B cell (primary cell): ENCODE measurements around the gene RAMAC. TPM values are rescaled to one million over a fixed set of nuclear protein-coding genes. Genes with fewer than 3 reads are reported as not detected.

Source experiments
- ATAC-seq: fragments of 200-7000 bp; cut with Tn5 transposase; one replicate; pipeline ENCODE4 v1.10.0; 2021; ENCODE audit warnings: low read depth, mild to moderate bottlenecking, moderate number of reproducible peaks, moderate library complexity
- CTCF ChIA-PET: fragments of 350-600 bp; sonication (Branson Sonifier 250); formaldehyde crosslinking; loops from one replicate; lab custom pipeline; 2021; ENCODE audit warnings: antibody characterized with exemption, inconsistent platforms; lab: Charles Lee
- POLR2A ChIA-PET: fragments of 350-600 bp; sonication (Branson Sonifier 250); formaldehyde crosslinking; loops from one replicate; lab custom pipeline; 2021; ENCODE audit warnings: antibody characterized with exemption; lab: Charles Lee
- DNase-seq: peaks from one replicate; pipeline ENCODE4 v3.0.0; 2013
- H2AFZ ChIP-seq: 2 replicates; pipeline ENCODE4 v1.6.1; 2012; ENCODE audit warnings: mild to moderate bottlenecking, low read depth, low read length; ENCODE audit not compliant: insufficient read depth, poor library complexity, severe bottlenecking
- H3K27ac ChIP-seq, 2 donors: 1 replicate in 1 of 2; 2 replicates in 1 of 2; pipeline ENCODE4 v1.5.1; 2012 to 2013; ENCODE audit warnings: low read length in 2 of 2, mild to moderate bottlenecking in 2 of 2, moderate library complexity in 1 of 2
- H3K27me3 ChIP-seq, 4 experiments: fragments of 200-600 bp in 1 of 4; sonication (generic) in 1 of 4; replicated peaks in 1 of 4; 1 replicate in 2 of 4; 2 replicates in 2 of 4; pipeline versions ENCODE4 v1.6.1 to v1.7.0; 2013 to 2016; ENCODE audit warnings: low read length in 3 of 4, mild to moderate bottlenecking in 2 of 4, mixed read lengths in 1 of 4, moderate library complexity in 1 of 4; ENCODE audit not compliant: insufficient read depth in 4 of 4, control insufficient read depth in 3 of 4; ENCODE audit errors: control extremely low read depth in 1 of 4
- H3K36me3 ChIP-seq, 2 experiments: replicated peaks in 1 of 2; 1 replicate in 1 of 2; 2 replicates in 1 of 2; pipeline versions ENCODE4 v1.6.1 to v1.7.1; 2013; ENCODE audit warnings: low read length in 1 of 2; ENCODE audit not compliant: insufficient read depth in 2 of 2, control insufficient read depth in 1 of 2; ENCODE audit errors: control extremely low read depth in 1 of 2, extremely low read depth in 1 of 2
- H3K4me1 ChIP-seq, 2 donors: fragments of 200-600 bp in 1 of 2; sonication (generic) in 1 of 2; 1 replicate in 1 of 2; 2 replicates in 1 of 2; pipeline versions ENCODE4 v1.5.1 to v1.6.1; 2013 to 2017; ENCODE audit warnings: low read length in 2 of 2; ENCODE audit not compliant: control insufficient read depth in 2 of 2, insufficient read depth in 2 of 2
- H3K4me2 ChIP-seq: replicated peaks from 2 replicates; pipeline ENCODE3; 2012; ENCODE audit warnings: mild to moderate bottlenecking, low read depth, low read length; ENCODE audit not compliant: poor library complexity, severe bottlenecking
- H3K4me3 ChIP-seq, 5 experiments: fragments of 200-600 bp in 1 of 5; sonication (generic) in 1 of 5; 1 replicate in 3 of 5; 2 replicates in 2 of 5; pipeline versions ENCODE4 v1.5.1 to v1.7.0; 2011 to 2016; ENCODE audit warnings: low read length in 4 of 5, mild to moderate bottlenecking in 4 of 5, low read depth in 2 of 5, control low read depth in 1 of 5, moderate library complexity in 1 of 5; ENCODE audit not compliant: insufficient read depth in 1 of 5; ENCODE audit errors: control extremely low read depth in 1 of 5, extremely low read depth in 1 of 5
- H3K79me2 ChIP-seq: fragments of 200-600 bp; sonication (generic); one replicate; pipeline ENCODE4 v1.6.0; 2016; ENCODE audit warnings: low read length; ENCODE audit not compliant: control insufficient read depth, insufficient read depth
- H3K9ac ChIP-seq: fragments of 200-600 bp; sonication (generic); 2 replicates; pipeline ENCODE4 v1.6.1; 2017; ENCODE audit warnings: mild to moderate bottlenecking, low read length, moderate library complexity
- H3K9me3 ChIP-seq, 3 donors: one replicate each; pipeline versions ENCODE4 v1.6.1 to v1.7.1; 2013; ENCODE audit warnings: low read length in 2 of 3; ENCODE audit not compliant: control insufficient read depth in 2 of 3, insufficient read depth in 1 of 3; ENCODE audit errors: control extremely low read depth in 1 of 3
- H4K20me1 ChIP-seq: 2 replicates; pipeline ENCODE4 v1.6.0; 2012; ENCODE audit warnings: mild to moderate bottlenecking, low read length; ENCODE audit not compliant: insufficient read depth, control insufficient read depth, poor library complexity, severe bottlenecking
- H3K27ac Mint-ChIP-seq: one replicate; pipeline ENCODE4 v1.8.0; 2021; ENCODE audit warnings: mixed read lengths
- H3K27me3 Mint-ChIP-seq: one replicate; pipeline ENCODE4 v1.8.0; 2021; ENCODE audit warnings: mixed read lengths
- H3K4me1 Mint-ChIP-seq: one replicate; pipeline ENCODE4 v1.8.0; 2021; ENCODE audit warnings: mixed read lengths
- H3K4me3 Mint-ChIP-seq: one replicate; pipeline ENCODE4 v1.8.0; 2021; ENCODE audit warnings: mixed read lengths
- H3K9me3 Mint-ChIP-seq: one replicate; pipeline ENCODE4 v1.8.0; 2022; ENCODE audit warnings: mixed read lengths; ENCODE audit not compliant: insufficient read depth
- CTCF ChIP-seq: fragments of 200-600 bp; IDR thresholded peaks from one replicate; pipeline ENCODE4 v1.8.0; 2022; ENCODE audit warnings: antibody characterized with exemption, mild to moderate bottlenecking
- EZH2 ChIP-seq: IDR thresholded peaks from 2 replicates; pipeline ENCODE4 v1.6.1; 2012; ENCODE audit warnings: borderline replicate concordance, low read depth, mild to moderate bottlenecking, moderate library complexity, low read length; ENCODE audit not compliant: insufficient read depth, poor library complexity, severe bottlenecking
- WGBS: methylation state at CpG from one replicate; pipeline ENCODE4 v1.1.5; 2013; ENCODE audit warnings: missing lambda C conversion rate; ENCODE audit not compliant: insufficient coverage; 5-methylcytosine and 5-hydroxymethylcytosine counted together
- intact Hi-C: fragments of 100-400 bp; cut with micrococcal nuclease; formaldehyde crosslinking; loops from one replicate; pipeline ENCODE4 v1.10.0; 2022
- polyA plus RNA-seq: library from polyadenylated mRNA; depleted of rRNA; stranded (reverse); fragments of >200 nt; gene quantifications from 2 replicates; pipeline ENCODE4 v1.2.3, GENCODE V29; 2012
- total RNA-seq, 2 donors: library from RNA; stranded (reverse); fragments of 120-200 nt in 1 of 2; gene quantifications; 1 replicate in 1 of 2; 2 replicates in 1 of 2; pipeline versions ENCODE4 v1.2.3 to v1.2.4, GENCODE V29; 2013 to 2022

The RAMAC gene
- total and polyA plus RNA-seq, 2 donors (not counting 1 experiment from before 2014, with no cell fraction given): 7.7 to 20.2 TPM

GRCh38 chr15:82945326-82945725 lies 40.7 kb upstream of the RAMAC start:
- Mint-ChIP-seq H3K4me1 (peaks cover 12% of the 10 kb centered on the region), H3K27ac (no peak overlapping the region), H3K9me3 (no peaks in the 10 kb centered on the region), H3K4me3 (no peak overlapping the region), H3K27me3 (peaks cover 14% of the 10 kb centered on the region)
- H3K36me3 ChIP-seq: no peaks in the 10 kb centered on the region
- ATAC-seq (no peak), DNase-seq (no peak)
- POLR2A ChIA-PET: no interaction called here
- H4K20me1 ChIP-seq: no peaks in the 10 kb centered on the region
- no peaks in the 10 kb centered on the region for H3K27me3 ChIP-seq
- no peaks in the 10 kb centered on the region for H3K79me2 ChIP-seq
- H3K4me3 ChIP-seq: no peak overlapping the region
- H3K27ac ChIP-seq: no peak overlapping the region
- no peaks in the 10 kb centered on the region for H3K9me3 ChIP-seq
- no peak overlapping the region for H2AFZ ChIP-seq
- no peak overlapping the region for H3K9ac ChIP-seq
- intact Hi-C loops: no loop called here
- CTCF ChIA-PET: no interaction called here
- WGBS: no CpG with 5 or more reads among the region's 5 CpGs
- H3K4me1 ChIP-seq: peaks cover 14 to 15% of the 10 kb centered on the region in 2 donors
- TF ChIP-seq CTCF: no peak
- no peak for TF ChIP-seq EZH2
- H3K4me2 ChIP-seq: no peak overlapping the region

GRCh38 chr15:82946155-82946701 lies 39.8 kb upstream of the RAMAC start:
- Histone ChIP-seq H3K27ac (no peak overlapping the region), H3K27me3 (peaks cover 0 to under 1% (median 0%) of the 10 kb centered on the region in 4 experiments), H3K4me3 (no peak overlapping the region), H4K20me1 (no peaks in the 10 kb centered on the region), H2AFZ (no peak overlapping the region), H3K4me1 (peaks cover 18 to 24% of the 10 kb centered on the region in 2 donors), H3K4me2 (no peak overlapping the region), H3K36me3 (no peaks in the 10 kb centered on the region), H3K9me3 (no peaks in the 10 kb centered on the region), H3K9ac (no peak overlapping the region), H3K79me2 (no peaks in the 10 kb centered on the region)
- Mint-ChIP-seq H3K27ac (no peak overlapping the region), H3K27me3 (peaks cover 14% of the 10 kb centered on the region), H3K4me3 (no peak overlapping the region), H3K9me3 (no peaks in the 10 kb centered on the region), H3K4me1 (peaks cover 12% of the 10 kb centered on the region)
- no peak for DNase-seq
- intact Hi-C loops: no loop called here
- POLR2A ChIA-PET: no interaction called here
- WGBS: 96% methylated on average over 8 of the region's 8 CpGs
- no peak for ATAC-seq
- no peak for TF ChIP-seq CTCF
- no peak for TF ChIP-seq EZH2
- CTCF ChIA-PET: no interaction called here
